ENCODE data around the gene CDH15.

DNA sequence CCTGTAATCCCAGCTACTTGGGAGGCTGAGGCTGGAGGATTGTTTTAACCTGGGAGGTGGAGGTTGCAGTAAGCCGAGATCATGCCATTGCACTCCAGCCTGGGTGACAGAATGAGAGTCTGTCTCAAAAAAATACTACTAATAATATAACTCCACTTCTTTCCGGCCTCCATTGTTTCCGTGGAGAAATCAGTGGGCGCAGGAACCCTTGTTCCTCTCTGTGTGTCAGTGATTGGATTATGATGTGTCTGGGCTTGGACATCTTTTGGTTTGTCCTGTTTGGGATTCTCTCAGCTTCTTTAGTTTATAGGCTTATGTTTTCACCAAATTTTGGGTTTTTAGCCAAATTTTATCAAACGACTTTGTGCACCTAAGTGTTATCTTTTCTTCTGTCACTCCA is 41.1 kb upstream of the CDH15 start:
- TF ChIP-seq, protein P1, sequence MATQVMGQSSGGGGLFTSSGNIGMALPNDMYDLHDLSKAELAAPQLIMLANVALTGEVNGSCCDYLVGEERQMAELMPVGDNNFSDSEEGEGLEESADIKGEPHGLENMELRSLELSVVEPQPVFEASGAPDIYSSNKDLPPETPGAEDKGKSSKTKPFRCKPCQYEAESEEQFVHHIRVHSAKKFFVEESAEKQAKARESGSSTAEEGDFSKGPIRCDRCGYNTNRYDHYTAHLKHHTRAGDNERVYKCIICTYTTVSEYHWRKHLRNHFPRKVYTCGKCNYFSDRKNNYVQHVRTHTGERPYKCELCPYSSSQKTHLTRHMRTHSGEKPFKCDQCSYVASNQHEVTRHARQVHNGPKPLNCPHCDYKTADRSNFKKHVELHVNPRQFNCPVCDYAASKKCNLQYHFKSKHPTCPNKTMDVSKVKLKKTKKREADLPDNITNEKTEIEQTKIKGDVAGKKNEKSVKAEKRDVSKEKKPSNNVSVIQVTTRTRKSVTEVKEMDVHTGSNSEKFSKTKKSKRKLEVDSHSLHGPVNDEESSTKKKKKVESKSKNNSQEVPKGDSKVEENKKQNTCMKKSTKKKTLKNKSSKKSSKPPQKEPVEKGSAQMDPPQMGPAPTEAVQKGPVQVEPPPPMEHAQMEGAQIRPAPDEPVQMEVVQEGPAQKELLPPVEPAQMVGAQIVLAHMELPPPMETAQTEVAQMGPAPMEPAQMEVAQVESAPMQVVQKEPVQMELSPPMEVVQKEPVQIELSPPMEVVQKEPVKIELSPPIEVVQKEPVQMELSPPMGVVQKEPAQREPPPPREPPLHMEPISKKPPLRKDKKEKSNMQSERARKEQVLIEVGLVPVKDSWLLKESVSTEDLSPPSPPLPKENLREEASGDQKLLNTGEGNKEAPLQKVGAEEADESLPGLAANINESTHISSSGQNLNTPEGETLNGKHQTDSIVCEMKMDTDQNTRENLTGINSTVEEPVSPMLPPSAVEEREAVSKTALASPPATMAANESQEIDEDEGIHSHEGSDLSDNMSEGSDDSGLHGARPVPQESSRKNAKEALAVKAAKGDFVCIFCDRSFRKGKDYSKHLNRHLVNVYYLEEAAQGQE (IDR thresholded peaks at IDR 0.05; ENCODE audit: borderline replicate concordance), result no peak
- TF ChIP-seq CTCF (IDR thresholded peaks at IDR 0.05; ENCODE audit: poor library complexity, severe bottlenecking), result no peak

Data from neural cell (in vitro differentiated cells).